Hepatocyte (in vitro differentiated cells): ENCODE measurements around the gene FAM221B.
A peak's percentile ranks its signal among the peaks of the same experiment; 100 is the strongest.

Experiments
- EZH2 ChIP-seq: fragments of 200-600 bp; sonication (generic); IDR thresholded peaks from 2 replicates; pipeline ENCODE4 v1.6.1; 2016; ENCODE audit warnings: antibody characterized with exemption, mild to moderate bottlenecking, borderline replicate concordance
- EZH2phosphoT487 ChIP-seq: fragments of 200-600 bp; sonication (generic); IDR thresholded peaks from one replicate; pipeline ENCODE4 v1.6.1; 2018; ENCODE audit warnings: antibody characterized with exemption, mild to moderate bottlenecking, low read depth, moderate library complexity; ENCODE audit not compliant: unreplicated experiment, severe bottlenecking
- TF ChIP-seq, protein P1 (sequence below): fragments of 200-600 bp; sonication (generic); IDR thresholded peaks from 2 replicates; pipeline ENCODE4 v1.5.1; 2016; ENCODE audit warnings: antibody characterized with exemption, mild to moderate bottlenecking; ENCODE audit not compliant: poor library complexity

DNA sequence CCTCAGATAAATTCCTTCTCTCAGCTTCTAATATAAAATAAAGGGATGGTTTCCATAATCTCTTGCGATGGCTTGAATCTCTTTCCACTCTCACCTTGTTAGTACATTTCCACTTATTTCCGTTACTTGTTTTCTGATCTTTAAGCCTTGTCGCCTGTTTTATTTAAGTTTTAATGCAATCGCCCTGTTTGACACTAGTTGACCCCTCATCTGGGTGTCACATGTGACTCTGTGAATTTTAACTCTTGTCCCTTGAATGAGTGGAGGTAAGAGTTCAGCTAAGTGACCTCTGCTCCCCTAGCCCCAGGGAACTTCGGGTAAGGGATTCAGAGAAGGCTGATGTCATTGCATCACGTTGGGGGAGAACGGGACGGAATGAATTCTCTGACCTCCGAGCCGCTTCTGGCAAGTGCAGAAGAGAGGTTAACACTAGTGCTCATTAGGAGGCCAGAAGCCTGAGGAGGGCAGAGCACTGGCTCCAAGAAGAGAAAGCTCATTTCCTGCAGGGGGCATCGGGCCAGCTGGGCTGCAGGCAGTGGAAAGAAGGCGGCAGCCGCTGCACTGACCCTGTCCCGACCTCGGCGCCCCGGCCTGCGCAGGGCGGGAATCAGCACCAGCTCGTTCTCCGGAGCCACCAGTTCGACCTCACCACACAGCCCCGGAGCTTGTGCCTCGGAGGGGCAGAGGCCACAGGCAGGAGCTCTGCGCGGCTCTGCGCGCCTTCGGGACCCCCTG, 14.3 kb downstream of the FAM221B start:
- TF ChIP-seq, protein P1, sequence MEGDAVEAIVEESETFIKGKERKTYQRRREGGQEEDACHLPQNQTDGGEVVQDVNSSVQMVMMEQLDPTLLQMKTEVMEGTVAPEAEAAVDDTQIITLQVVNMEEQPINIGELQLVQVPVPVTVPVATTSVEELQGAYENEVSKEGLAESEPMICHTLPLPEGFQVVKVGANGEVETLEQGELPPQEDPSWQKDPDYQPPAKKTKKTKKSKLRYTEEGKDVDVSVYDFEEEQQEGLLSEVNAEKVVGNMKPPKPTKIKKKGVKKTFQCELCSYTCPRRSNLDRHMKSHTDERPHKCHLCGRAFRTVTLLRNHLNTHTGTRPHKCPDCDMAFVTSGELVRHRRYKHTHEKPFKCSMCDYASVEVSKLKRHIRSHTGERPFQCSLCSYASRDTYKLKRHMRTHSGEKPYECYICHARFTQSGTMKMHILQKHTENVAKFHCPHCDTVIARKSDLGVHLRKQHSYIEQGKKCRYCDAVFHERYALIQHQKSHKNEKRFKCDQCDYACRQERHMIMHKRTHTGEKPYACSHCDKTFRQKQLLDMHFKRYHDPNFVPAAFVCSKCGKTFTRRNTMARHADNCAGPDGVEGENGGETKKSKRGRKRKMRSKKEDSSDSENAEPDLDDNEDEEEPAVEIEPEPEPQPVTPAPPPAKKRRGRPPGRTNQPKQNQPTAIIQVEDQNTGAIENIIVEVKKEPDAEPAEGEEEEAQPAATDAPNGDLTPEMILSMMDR: peak; percentile 35
- TF ChIP-seq EZH2phosphoT487 (no peak), EZH2 (no peak)
